IPS-NIHi11 (cell line): Measurements from ENCODE around the gene CHRNG.

Experiments used
- DNase-seq: peaks from one replicate; pipeline ENCODE4 v3.0.0; 2012; ENCODE audit warnings: mixed read lengths, low spot score

Gene CHRNG

GRCh38 chr2:232576995-232577394, 37.5 kb downstream of the CHRNG start:
- DNase-seq = no peak

DNA sequence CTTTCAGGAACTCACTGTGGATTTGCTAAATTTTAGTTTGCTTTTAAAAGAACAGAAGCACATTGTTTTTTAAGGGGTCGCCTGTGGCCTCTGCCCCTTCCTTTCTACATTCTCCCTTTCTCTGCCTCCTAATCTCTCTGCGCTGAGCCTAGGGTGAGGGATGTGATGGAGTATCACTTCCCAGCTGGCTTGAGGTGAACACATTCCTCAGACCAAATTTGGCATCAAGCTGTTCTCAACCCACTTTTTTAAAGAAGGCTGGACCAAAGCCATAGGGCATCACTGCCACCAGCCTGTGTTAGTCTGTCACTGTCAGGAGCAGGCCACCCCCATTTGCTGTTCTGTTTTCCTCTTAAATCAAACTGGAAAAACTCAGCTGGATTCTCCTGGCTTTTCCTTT, 38.3 kb downstream of the CHRNG start:
- no peak for DNase-seq

GRCh38 chr2:232578626-232579025, 39.1 kb downstream of the CHRNG start:
- DNase-seq = no peak

DNA sequence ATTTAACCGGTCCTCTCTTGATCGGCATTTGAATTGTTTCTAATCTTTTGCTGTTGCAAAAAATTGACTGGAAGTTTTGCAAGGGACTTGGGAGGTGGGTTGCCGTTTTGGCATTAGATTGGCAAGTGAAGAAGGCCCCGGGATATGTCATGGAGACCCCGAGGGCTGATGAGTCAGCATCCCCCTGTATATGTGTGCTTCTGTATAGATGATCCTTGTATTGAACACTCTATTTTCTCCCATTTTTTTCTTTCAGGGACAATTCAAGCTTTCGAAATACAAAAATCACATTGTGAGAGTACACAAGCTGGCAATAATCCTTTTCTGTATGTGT, 41.1 kb downstream of the CHRNG start:
- DNase-seq = no peak

DNA sequence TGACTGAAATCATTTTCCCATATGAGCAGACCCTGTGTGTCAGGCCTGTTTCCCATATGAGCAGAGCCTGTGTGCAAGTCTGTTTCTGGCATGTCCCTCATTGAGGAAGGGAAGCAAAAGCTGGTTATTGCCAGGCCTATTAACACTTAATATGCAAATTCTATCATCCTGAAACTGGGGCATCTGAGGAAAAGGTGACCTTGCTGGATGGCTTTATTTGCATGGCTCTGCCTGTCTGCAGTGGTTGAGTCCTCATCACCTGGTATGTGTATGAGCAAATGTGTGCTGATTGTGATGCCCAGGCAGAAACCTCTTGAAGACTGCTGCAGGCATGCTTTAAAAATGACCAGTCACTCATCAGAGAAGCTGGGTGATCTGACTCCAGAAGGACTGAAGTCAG, 42.2 kb downstream of the CHRNG start:
- DNase-seq = no peak

GRCh38 chr2:232584238-232584637, 44.7 kb downstream of the CHRNG start:
- DNase-seq = no peak

DNA sequence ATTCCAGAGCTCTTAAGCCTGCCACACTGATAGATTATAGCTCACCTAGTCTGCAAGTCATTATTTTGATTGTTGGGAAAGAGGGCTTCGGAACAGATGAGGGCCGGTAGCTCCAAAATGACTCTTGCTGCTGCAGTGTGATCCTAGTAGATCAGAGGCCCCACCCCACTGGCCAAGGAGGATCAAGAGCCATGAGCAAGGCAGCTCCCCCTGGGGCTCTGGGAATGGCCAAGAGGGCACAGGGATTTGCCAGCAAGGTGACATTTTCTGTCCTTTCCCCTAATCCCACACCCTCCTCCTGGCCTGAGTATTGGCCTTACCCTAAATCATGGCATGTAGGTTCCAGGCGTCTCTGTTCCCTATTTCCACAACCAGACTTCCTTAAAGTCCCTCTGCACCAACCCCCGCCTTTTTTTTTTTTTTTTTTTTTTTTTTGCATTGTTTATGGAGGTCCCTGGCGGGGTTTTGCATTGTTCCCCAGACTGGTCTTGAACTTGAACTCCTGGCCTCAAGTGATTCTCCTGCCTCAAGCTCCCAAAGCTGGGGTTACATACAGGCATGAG, 47.5 kb downstream of the CHRNG start:
- peak; percentile 28 for DNase-seq

DNA sequence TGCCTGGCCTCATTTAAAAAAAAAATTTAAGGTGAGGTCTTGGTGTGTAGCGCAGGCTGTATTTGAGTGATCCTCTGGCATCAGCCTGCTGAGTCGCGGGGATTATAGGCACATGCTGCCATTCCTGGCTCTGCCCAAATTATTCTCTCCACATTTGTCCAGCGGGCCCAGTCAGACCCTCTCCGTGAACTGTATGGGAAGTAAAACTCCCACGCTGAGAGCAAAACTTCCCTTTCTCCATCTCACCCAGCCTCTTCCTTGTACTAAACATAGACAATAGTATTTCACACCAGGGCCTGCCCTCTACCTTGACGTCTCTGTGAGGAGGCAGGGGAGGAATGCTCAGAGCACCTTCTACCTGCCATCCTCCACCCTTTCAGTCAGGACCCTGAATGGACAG, 48.0 kb downstream of the CHRNG start:
- no peak for DNase-seq

DNA sequence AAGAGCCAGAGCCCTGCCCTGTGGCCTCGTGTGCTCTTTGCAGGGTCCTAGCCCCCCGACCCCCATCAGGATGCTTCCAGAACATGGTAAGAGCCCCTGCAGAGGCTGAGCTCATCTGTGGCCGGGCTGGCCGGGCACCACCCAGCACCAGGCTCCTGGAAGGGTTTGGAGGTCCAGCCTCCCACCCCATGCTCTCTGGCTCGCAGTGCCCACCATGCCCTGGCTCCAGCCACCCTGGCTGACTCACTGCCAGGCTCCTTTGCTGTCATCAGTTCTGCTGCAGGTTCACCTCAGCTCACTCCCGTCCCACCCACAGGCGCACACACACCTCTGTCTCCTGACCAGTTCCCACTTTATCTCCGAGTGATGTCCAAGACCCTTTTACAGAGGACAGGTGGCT, 48.5 kb downstream of the CHRNG start:
- no peak for DNase-seq

DNA sequence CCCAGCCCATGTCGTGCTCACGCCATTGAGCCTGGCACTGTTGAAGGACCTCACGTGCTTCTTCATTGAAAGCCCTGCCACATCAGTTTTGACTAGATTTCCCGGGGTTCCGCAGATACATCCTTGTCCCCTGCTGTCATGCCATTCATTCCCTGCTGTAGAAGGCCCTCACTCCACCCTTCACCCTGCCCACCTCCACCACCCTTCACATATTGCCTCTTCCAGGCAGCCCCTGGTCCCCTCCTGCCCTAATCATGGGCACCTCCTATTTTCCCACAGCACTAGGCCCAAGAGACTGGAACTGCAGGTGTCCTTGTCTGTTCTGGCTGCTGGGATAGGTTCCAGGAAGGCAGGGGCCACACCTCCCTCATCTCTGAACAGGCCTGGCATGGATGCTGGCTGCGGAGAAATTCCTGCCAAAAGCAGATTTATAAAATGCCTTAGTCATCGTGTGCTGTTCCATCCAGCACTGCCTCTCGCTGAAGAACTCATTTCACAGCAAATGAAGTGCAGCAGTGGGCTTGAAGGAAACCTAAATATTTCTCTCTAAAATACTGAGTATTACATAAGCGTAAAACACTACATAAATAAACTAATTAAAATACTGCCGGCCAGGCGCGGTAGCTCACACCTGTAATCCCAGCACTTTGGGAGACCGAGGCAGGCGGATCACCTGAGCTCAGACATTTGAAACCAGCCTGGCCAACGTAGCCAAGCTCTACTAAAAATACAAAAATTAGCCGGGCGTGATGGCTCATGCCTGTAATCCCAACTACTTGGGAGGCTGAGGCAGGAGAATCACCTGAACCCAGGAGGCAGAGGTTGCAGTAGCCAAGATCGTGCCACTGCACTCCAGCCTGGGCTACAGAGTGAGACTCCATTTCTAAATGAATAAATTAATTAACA, 49.4 kb downstream of the CHRNG start:
- peak; percentile 37 for DNase-seq

GRCh38 chr2:232592772-232593395, 53.4 kb downstream of the CHRNG start:
- DNase-seq = no peak

- no peak for DNase-seq
These were observed 54.5 kb downstream of the CHRNG start for GRCh38 chr2:232593982-232594381.
